Gastrocnemius medialis (tissue), 4 donors: Measurements from ENCODE around the gene CEACAM19.

Source experiments
- CTCF ChIP-seq, 5 experiments: fragments of 450-650 bp in 3 of 5; fragments of 200-600 bp in 2 of 5; sonication (generic) in 2 of 5; IDR thresholded peaks in 4 of 5; conservative IDR thresholded peaks in 1 of 5; 1 replicate in 4 of 5; 2 replicates in 1 of 5; pipeline ENCODE4 v1.5.1; 2016 to 2019; ENCODE audit warnings: antibody characterized with exemption in 5 of 5, mild to moderate bottlenecking in 3 of 5, moderate library complexity in 3 of 5
- POLR2A ChIP-seq, 2 donors: fragments of 450-650 bp; IDR thresholded peaks; one replicate each; pipeline ENCODE4 v1.6.1; 2017; ENCODE audit warnings: antibody characterized with exemption in 2 of 2, mild to moderate bottlenecking in 2 of 2, moderate library complexity in 2 of 2

DNA sequence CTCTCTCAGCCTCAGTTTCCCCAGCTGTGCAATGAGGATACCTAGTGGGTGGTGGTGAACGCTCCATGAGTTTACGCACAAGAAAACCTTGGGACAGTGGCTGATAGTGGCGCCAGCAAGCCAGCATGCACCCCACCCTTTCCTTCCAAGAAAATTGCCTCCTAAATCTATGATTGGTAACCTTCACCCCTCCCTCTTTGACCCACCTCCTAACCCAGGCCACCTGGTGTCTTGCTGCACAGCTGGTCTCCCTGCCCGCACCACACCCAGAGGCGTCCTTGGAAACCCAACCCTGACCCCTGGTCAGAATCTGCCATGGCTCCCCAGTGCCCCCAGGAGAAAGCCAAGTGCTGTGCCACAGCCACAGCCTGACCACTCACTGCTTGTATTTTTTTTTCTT is 54.4 kb downstream of the CEACAM19 start:
- TF ChIP-seq CTCF (IDR thresholded peaks at IDR 0.05 in 4 of 5, conservative IDR thresholded peaks at IDR 0.05 in 1 of 5) (no peak), POLR2A (IDR thresholded peaks at IDR 0.05) (no peak)
